Stimulated activated CD8-positive, alpha-beta memory T cell treated with anti-CD3 and anti-CD28 coated beads, Interleukin-7, amount 100 ng/mL, for 1 hour (primary cell): ENCODE measurements around the gene ITPK1.
"Not testable (repeated sequence)": the region's sequence is repeated elsewhere in the genome, so short reads cannot be mapped to it uniquely, and the experiment has no call there.

ENCODE experiments used
- DNase-seq, 2 donors: peaks; one replicate each; pipeline ENCODE4 v3.0.0-alpha.2; 2020; ENCODE audit warnings: low read depth in 2 of 2

Gene ITPK1

DNA sequence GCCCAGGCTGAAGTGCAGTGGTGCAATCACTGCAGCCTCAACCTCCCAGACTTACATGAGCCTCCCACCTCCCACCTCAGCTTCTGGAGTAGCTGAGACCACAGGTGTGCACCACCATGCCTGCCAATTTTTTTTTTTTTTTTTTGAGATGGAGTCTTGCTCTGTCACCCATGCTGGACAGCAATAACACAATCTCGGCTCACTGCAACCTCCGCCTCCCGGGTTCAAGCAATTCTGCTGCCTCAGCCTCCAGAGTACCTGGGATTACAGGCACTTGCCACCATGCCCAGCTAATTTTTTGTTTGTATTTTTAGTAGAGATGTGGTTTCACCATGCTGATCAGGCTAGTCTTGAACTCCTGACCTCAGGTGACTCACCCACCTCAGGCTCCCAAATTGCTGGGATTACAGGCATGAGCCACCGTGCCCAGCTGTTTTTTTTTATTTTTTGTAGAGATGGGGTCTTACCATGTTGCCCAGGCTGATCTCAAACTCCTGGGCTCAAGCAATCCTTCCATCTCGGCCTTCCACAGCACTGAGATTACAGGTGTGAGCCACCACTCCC, 15.6 kb upstream of the ITPK1 start:
- not testable (repeated sequence) for DNase-seq

- no peak for DNase-seq
These were observed 13.2 kb upstream of the ITPK1 start for GRCh38 chr14:93128725-93129459.

DNA sequence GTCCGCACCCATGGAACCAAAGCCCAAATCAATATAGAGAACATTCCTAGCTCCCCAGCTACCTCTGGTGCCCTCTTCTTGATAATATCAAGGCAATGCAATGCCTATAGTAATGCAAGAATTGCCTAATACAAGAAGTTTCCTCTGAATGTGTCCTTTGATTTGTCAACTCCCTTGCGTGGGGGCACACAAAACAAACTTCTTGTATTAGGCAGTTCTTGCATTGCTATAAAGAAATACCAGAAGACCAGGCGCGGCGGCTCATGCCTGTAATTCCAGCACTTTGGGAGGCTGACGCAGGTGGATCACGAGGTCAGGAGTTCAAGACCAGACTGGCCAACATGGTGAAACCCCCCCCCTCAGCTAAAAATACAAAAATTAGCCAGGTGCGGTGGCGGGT, 10.4 kb upstream of the ITPK1 start:
- no peak for DNase-seq

- DNase-seq: no peak
These were observed 7.1 kb upstream of the ITPK1 start for GRCh38 chr14:93122826-93123225.

- DNase-seq: no peak
These were observed 5.5 kb upstream of the ITPK1 start for GRCh38 chr14:93121030-93121834.

- no peak for DNase-seq
These were observed 4.8 kb upstream of the ITPK1 start for GRCh38 chr14:93120517-93120916.

GRCh38 chr14:93116676-93117200, 1.0 kb upstream of the ITPK1 start:
- DNase-seq: no peak

DNA sequence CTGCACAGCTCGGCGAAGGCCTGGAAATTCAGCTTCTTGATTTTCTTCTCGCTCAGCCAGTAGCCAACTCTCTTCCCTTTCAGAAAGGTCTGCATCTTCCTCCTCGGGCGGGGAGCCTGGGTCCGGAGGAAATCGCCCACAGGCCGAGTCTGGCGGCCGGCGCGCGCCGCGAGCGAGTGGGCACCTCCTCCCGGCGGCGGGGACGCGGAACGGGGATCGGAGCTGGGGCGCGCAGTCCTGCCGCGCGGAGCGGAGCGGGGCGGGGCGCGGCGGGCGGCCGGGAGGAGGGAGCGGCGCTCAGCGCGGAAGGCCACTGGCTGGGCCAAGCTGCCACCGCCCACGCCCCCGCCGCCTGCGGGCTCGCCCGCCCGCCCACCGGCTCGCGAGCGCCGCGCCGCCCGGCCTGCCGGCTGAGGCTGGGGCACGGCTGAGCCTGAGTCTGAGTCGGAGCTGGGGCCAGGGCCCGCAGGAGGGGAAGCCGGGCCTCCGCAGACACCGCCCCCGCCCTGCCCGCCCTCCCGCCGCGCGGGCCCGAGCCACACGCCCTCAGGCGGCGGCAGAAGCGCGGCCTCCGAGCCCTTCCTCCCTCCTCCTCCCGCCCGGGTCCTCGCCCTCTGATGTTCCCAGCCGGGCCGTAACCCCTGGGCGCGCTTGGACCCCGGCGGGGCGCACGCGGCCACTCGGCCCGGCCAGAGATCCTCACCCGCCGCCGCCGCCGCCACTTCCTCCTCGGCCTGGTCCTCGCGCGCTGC, 480 bp downstream of the ITPK1 start:
- peak; percentile 66 to 67 for DNase-seq

DNA sequence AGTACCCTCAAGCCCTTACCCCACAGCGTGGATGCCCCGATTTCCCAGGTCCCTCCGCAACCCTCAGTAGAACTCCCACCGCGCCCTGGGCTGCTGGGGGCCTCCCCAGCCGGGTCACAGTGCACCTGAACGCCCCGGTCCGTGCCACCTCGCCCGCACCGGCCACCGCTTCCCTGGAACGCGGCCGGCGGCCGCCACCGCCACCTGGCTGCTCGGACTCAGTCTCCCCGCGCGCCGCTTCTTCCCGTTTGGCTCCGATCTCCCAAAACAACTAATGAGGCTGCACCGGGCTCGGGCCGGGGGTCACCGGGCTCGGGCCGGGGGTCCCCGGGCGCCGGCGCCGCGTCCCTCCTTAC, 1.0 kb downstream of the ITPK1 start:
- DNase-seq: no peak

- DNase-seq: no peak
These were observed 1.5 kb downstream of the ITPK1 start for GRCh38 chr14:93114068-93114710.

GRCh38 chr14:93113678-93114067, 2.1 kb downstream of the ITPK1 start:
- no peak for DNase-seq

- DNase-seq: peak; percentile 50 to 62
These were observed 2.6 kb downstream of the ITPK1 start for GRCh38 chr14:93112891-93113677.

- DNase-seq: not testable (repeated sequence)
These were observed 4.2 kb downstream of the ITPK1 start for GRCh38 chr14:93111541-93111940.

DNA sequence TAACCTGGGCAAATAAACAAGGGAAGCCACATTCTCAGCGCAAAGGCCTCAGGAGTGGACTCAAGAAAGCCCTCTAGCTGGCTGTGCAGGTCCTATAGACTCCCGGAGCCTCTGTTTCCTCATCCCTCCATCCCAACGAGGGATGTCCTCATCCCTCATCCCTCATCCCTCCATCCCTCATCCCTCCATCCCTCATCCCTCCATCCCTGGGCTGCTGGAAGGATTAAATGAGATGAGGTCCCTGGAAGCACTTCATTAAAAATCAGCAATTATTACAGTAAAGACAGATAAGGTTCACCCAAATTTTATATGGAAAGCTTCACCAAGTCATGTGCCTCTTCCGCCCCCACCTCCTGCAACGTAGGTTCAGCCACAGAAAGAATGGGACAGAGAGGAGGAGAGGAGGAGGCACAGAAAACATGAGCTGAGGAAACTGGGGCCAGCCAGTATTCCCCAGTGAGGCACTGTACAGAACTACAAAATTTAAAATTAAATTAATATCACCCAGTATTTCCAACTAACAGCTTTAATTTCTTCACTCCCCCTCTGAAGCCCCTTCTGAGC, 4.8 kb downstream of the ITPK1 start:
- no peak for DNase-seq

DNA sequence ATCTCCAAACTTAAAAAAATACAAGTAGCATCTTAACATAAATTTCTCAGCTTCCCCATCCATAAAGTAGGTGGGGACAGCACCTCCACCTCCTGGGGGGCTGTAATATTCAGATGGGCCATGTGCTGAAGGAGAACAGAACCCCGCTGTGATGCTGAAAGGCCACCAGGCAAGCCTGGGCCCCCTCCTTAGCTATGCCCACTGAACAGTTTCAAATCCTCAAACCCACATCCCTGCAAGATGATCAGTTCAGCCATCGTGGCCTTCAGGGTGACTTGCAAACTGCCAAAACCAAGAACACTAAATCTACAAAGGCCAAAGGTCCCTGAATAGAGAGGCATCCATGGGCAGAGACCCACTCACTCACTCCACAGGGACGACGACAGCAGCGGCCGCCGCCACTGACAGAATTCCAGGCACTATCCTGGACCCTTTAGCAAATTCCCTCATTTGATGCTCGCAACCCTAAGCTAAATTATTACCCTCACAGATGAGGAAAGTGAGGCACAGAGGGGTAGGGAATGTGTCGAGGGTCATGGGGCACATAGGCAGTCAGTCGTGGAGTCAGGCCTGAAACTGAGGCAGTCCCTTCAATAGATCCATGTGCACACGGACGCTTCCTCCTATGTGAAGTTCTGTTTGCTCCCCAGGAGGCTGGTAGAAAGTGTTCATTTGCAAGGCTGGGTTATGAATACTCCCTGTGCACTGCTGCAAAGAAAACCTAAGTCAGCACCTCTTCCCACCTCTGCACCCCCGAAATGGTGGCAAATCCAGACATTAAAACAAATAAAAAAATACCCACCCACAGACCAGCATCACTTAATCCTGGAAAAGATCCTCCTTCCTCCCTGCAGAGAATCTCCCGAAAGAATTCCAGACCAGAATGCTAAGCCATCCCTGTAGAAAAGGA, 5.9 kb downstream of the ITPK1 start:
- DNase-seq: no peak

DNA sequence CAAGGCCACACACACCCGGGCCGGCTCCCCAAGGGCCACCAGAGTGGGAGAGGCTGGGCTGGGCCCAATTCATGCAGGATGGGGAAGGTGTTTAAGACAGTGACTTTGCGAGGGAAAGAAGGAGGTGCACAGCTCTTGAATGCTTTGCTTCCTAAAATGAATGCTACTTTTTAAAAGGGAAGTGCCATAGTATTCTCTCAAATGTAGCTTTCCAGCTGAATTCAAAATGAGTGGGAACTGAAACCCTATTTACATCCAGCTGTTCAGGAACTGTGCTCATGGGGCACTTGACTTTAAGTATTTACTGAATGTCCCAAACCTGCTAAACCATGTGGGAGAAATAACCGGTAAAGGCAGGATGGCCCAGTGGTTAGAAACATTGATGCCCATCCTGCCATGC, 7.6 kb downstream of the ITPK1 start:
- no peak for DNase-seq

DNA sequence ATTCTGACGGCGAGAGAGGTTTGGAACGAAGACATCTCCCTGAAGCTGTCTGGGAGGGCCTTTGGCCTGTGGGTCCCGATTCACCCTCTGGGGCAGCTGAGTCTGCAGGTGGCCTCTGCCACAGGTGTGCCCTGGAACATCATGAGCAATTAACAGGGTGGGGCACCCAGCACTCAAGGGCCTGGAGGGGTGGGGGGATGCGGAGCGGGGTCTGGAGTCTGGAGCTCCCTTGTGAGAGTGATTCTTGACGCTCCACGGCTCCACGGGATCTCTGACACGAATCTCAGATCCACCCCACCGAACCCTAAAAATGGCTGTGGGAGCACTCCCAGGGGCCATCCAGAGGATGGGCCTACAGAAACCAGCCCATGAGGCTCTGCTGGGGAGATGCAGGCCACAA, 8.3 kb downstream of the ITPK1 start:
- no peak for DNase-seq

DNA sequence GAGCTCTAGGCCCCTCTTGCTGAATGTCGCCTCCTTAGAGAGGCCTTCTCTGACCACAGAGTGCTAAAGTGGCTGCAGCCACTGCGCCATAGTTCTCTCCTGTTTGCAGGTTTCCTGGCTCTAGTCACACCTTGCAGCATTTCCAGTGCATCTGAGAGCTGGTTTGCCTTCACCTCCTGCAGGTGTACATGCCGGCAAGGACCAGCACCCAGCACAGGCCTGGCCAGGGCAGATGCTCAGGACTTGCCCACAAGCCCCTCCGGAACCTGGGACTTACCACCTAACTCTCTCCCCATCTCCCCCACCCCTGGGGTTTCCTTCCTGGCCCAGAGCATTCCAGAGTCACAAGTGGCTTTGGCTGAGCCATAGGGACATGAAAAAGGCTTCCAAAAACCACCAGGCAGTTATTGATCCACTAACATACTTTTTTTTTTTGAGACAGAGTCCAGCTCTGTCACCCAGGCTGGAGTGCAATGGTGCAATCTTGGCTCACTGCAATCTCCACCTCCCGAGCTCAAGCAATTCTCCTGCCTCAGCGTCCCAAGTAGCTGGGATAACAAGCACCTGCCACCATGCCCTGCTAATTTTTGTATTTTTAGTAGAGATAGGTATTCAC, 9.1 kb downstream of the ITPK1 start:
- no peak for DNase-seq

DNA sequence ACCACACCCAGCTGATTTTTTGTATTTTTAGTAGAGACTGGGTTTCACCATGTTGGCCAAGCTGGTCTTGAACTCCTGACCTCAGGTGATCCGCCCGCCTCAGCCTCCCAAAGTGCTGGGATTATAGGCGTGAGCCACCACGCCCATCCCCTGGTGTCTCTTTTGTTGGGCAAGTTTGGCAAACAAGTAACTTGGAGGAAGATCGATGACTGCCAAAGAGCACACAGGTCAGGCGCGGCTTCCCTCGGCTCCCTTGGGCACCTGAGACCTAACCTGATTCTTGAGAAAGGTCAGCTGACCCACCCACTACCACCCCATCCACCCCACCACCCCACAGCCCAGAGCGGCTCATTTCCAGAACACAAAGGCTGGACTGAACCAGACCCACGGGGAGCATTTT, 9.9 kb downstream of the ITPK1 start:
- not testable (repeated sequence) for DNase-seq
